Urinary bladder (tissue), 4 donors: ENCODE results near the gene B3GALT5. TPM values are rescaled to one million over a fixed set of nuclear protein-coding genes. Genes with fewer than 3 reads are reported as not detected.

ENCODE experiments used
- DNase-seq: peaks from one replicate; pipeline ENCODE4 v3.0.0-alpha.2; 2015; ENCODE audit errors: extremely low spot score
- H3K27ac ChIP-seq: one replicate; pipeline ENCODE4 v1.5.1; 2013; ENCODE audit warnings: low read depth, mild to moderate bottlenecking, moderate library complexity
- H3K36me3 ChIP-seq: one replicate; pipeline ENCODE4 v1.6.1; 2013; ENCODE audit warnings: mild to moderate bottlenecking, moderate library complexity; ENCODE audit not compliant: insufficient read depth
- H3K4me1 ChIP-seq: one replicate; pipeline ENCODE4 v1.6.1; 2013; ENCODE audit warnings: mild to moderate bottlenecking, moderate library complexity; ENCODE audit not compliant: insufficient read depth
- H3K4me3 ChIP-seq: one replicate; pipeline ENCODE4 v1.5.1; 2013; ENCODE audit warnings: low read depth, low read length
- whole genome bisulfite sequencing: extraction: QIAGEN DNeasy Blood & Tissue Kit; methylation state at CpG from one replicate; pipeline ENCODE4 v1.1.7; 2013; 5-methylcytosine and 5-hydroxymethylcytosine counted together
- polyA plus RNA-seq: library from polyadenylated mRNA; stranded (reverse); fragments of 200-250 nt; gene quantifications from one replicate; pipeline ENCODE4 v1.2.3, GENCODE V29; 2013
- total RNA-seq: library from RNA; depleted of rRNA; stranded (reverse); fragments of >200 nt; gene quantifications from one replicate; pipeline ENCODE4 v1.2.3, GENCODE V29; 2014
- donor health status: healthy with polysubstance abuse.
- donor health status: healthy.

Gene B3GALT5
- total and polyA plus RNA-seq, 2 donors: 0.18 to 2.0 TPM

- H3K4me1 ChIP-seq: no peaks in the 10 kb centered on the region
- no peak overlapping the region for H3K4me3 ChIP-seq
- H3K27ac ChIP-seq: no peak overlapping the region
- DNase-seq: no peak
- no peaks in the 10 kb centered on the region for H3K36me3 ChIP-seq
Observed at GRCh38 chr21:39593522-39593921, 19.2 kb upstream of the B3GALT5 start.

- 70% methylated on average over 3 of the region's 3 CpGs for WGBS
- H3K4me3 ChIP-seq: no peak overlapping the region
- no peaks in the 10 kb centered on the region for H3K36me3 ChIP-seq
- DNase-seq: no peak
- H3K27ac ChIP-seq: no peak overlapping the region
- H3K4me1 ChIP-seq: no peaks in the 10 kb centered on the region
Observed at GRCh38 chr21:39595465-39595864, 17.3 kb upstream of the B3GALT5 start.

- no peak overlapping the region for H3K4me3 ChIP-seq
- DNase-seq: no peak
- 57% methylated on average over 7 of the region's 7 CpGs for WGBS
- no peaks in the 10 kb centered on the region for H3K36me3 ChIP-seq
- no peak overlapping the region for H3K27ac ChIP-seq
- H3K4me1 ChIP-seq: no peaks in the 10 kb centered on the region
Observed at GRCh38 chr21:39597595-39597994, 15.1 kb upstream of the B3GALT5 start.

- H3K36me3 ChIP-seq: no peaks in the 10 kb centered on the region
- H3K27ac ChIP-seq: no peak overlapping the region
- no peaks in the 10 kb centered on the region for H3K4me1 ChIP-seq
- no peak for DNase-seq
- 90% methylated on average over 5 of the region's 5 CpGs for WGBS
- H3K4me3 ChIP-seq: no peak overlapping the region
Observed at GRCh38 chr21:39599191-39599970, 13.4 kb upstream of the B3GALT5 start.

DNA sequence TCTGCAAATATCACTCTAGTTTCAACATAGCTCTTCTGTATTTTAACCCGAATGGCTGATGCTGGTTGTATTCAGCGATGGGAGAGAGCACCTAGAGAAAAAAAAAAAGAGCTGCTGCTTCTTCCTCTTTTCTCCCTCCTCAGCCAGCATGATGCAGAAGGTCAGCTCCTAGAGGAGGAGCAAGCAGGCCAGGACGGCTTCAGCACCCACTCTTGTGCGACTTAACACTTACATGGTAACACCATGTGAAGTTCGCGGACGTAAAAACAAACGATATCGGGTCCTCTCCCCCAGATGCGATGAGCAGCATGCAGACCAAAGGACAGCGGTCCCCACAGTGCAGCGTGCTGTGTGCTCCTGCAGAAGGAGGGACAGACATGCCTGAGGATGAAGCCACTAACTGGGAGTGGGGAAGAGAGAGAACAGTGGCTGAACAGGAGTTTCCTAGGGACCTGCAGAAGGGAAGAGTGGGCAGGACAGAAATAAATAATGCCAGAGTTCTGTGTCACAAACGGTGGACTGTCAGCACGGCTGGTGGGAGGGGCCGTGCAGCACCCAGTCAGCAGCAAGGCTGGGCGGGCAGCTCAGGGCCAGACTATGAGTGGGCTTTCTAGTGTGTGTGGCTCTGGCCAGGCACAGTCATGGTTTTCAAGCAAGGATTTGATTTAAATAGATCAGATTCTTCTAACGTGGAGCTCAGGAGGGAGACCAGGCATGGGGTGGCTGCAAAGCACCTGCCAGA lies 11.4 kb upstream of the B3GALT5 start:
- H3K27ac ChIP-seq: no peak overlapping the region
- no peak for DNase-seq
- WGBS: 44% methylated on average over 17 of the region's 17 CpGs
- no peaks in the 10 kb centered on the region for H3K36me3 ChIP-seq
- no peak overlapping the region for H3K4me3 ChIP-seq
- no peaks in the 10 kb centered on the region for H3K4me1 ChIP-seq

DNA sequence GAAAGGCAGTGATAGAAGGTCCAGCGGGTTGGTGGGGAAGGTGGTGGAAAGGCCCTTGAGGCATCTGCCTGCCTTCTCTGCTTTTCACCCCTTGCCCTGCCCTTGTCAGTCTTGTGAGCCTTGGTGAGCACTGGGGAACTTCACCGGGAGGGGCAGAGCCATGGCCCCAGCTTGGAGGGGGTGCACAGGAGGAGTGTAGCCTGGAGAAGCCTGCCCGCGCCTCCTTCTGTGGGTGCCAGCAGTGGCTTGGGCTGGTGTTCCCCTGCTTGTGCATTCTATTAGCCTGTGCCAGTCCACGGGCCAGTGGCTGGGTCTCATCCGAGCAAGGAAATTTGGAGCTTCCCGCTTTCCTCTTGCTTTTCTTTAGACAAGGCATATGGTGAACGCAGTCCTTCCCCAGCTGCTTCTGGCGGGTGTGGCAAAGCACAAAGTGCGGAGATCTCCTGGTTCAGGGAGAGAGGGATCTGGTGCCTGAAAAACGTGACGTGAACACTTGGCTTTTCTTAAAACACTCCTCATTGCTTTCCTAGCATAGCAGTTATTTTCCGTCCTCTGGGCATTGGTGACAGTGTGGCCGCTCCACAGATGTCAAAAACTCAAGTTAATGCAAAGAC lies 10.6 kb upstream of the B3GALT5 start:
- DNase-seq: no peak
- Histone ChIP-seq H3K4me1 (no peaks in the 10 kb centered on the region), H3K36me3 (no peaks in the 10 kb centered on the region), H3K4me3 (no peak overlapping the region), H3K27ac (no peak overlapping the region)
- WGBS: 90% methylated on average over 14 of the region's 14 CpGs

DNA sequence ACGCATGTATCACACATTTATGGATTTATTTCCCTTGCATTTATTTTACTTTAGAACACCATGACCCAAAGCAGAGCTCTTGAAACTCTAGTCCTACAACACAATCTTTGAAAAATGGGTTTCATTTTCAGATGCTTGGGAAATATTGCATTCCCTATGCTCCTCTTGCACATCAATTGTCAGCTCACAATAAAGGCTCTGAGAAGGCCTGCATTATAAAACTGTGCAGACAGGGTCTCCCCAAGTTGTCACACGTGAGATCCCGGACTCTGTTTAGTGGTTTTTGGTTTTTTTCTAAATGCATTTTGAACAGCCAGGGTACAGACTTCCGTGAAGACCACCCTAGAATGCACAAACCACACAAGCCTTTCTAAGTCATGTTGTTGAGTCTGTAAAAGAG lies 9.9 kb upstream of the B3GALT5 start:
- DNase-seq: no peak
- Histone ChIP-seq H3K27ac (no peak overlapping the region), H3K4me3 (no peak overlapping the region), H3K36me3 (no peaks in the 10 kb centered on the region), H3K4me1 (no peaks in the 10 kb centered on the region)
- WGBS: 91% methylated on average over 4 of the region's 4 CpGs

DNA sequence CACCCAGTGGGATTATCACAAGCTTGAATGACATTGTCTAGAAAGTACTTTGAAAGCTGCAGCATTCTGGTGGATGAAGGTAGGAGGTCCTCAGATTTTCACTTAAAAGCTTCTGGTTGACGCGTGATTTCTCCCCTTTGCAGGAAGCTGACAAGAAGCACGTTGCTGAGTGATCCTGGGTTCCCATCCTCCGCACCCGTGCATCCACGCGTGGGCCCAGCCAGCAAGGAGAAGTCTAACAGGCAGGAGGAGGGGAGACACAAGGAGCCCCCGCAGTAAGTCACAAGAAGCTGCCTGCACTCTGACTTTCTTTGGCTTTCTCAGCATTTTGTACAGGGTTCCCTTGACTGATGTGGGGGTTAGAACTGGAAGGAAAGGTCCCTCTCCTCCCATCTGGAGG lies 7.8 kb upstream of the B3GALT5 start:
- Histone ChIP-seq H3K27ac (no peak overlapping the region), H3K4me1 (no peaks in the 10 kb centered on the region), H3K36me3 (no peaks in the 10 kb centered on the region), H3K4me3 (no peak overlapping the region)
- no peak for DNase-seq
- WGBS: 88% methylated on average over 8 of the region's 8 CpGs

GRCh38 chr21:39610703-39611102 lies 2.0 kb upstream of the B3GALT5 start:
- WGBS: 78% methylated on average over 3 of the region's 3 CpGs
- no peak for DNase-seq
- Histone ChIP-seq H3K36me3 (no peaks in the 10 kb centered on the region), H3K4me3 (no peak overlapping the region), H3K27ac (no peak overlapping the region), H3K4me1 (no peaks in the 10 kb centered on the region)

DNA sequence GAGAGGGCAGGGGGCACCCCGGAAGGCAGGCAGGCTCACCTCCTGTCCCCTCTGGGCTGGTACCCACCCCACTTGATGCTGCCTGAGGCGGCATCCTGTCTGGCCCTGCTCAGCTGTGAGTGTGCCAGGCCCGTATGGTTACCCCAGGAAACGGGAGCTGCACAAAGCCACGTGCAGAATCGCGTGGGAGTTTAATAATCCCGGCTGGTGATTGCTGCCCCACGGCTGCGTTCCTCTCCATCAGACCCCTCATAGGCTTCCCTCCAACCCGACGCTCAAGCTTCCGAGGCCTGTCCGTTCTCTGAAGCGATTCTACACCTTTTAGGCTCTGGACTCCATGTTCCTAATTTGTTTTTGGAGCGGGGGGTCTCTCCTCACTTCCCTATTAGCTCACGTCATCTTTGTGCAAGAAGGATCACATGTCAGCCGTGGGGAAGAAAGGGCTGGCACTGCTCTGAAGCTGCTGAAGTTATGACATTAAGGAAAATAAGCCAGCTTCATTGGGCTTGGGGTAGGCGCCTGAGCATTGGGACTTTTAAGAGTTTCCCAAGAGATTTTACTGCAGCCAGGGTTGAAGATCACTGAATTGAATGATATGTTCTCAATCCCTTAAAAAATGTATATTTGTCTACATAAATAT lies 1.1 kb upstream of the B3GALT5 start:
- no peak for DNase-seq
- no peaks in the 10 kb centered on the region for H3K36me3 ChIP-seq
- WGBS: 46% methylated on average over 19 of the region's 19 CpGs
- H3K4me1 ChIP-seq: no peaks in the 10 kb centered on the region
- no peak overlapping the region for H3K4me3 ChIP-seq
- H3K27ac ChIP-seq: no peak overlapping the region

DNA sequence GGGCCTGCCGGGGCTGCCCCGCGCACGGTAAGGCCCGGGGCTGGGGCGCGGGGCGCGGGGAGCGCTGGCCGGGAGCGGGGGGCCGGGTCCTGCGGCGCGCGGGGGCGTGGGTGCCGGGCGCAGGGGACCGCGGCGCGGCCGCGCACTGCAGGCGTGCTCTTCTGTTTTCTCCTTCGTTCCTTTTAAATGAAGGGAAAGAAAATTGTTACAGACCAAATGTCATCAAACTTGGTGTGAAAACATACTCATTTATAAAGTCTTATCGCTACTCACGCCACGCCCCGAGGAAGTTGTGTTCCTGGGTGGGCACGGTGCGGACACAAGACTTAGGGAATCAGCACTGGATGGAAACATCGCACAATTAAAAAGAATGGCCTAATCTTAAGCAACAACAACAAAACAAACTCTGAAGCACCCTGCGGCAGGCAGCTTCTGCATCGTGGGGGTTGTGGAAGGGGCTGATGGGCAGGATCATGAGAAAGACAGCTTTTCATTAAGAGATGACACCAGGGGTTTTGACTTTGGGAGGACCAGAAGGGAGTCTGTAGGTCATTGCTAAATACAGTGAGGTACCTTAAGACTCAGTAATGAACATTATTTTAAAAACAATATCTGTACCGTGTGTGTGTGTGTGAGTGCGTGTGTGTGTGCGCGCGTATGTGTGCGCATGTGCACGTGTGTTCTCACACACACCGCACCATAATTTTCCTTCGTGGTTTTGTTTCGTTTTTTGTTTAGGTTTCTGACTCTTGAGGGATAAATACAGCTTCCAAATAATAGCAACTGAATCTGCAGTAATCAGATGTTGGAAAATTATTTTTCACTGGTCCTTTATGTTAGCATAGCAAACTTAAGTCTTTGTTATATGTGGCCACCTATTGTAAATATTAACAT lies 548 bp downstream of the B3GALT5 start:
- Histone ChIP-seq H3K4me3 (peak overlapping the region; percentile 47), H3K27ac (no peak overlapping the region), H3K4me1 (no peaks in the 10 kb centered on the region), H3K36me3 (no peaks in the 10 kb centered on the region)
- WGBS: 9% methylated on average over 47 of the region's 47 CpGs
- DNase-seq: no peak

DNA sequence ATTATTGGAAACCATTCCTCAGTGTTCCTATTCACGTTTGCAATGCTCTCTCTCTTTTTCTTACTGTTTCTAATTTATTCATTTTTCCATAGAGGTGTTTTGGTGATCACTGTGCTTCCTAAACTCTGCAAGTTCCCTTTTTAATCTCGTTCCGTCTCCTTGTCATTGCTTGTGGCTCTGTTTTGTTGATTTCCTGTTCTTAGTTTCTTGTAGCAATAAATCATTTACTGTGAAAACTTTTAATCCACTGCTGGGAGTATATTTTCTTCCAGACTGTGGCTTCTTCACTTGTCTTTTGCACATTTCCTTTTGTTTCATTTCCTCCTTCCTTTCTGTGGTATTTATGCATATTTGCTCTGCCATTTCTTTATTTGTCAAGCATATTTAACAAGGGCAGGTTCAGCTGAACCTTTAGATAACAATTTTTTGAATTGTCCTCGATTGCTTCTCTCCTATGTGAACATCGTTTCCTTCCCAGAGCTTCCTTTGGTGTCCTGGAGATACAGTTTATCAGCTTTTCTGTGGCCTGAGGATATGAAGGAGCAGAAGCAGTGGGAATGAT lies 3.6 kb downstream of the B3GALT5 start:
- Histone ChIP-seq H3K4me3 (no peak overlapping the region), H3K36me3 (no peaks in the 10 kb centered on the region), H3K27ac (no peak overlapping the region), H3K4me1 (no peaks in the 10 kb centered on the region)
- WGBS: 56% methylated on average over 5 of the region's 5 CpGs
- no peak for DNase-seq

GRCh38 chr21:39620856-39621255 lies 8.1 kb downstream of the B3GALT5 start:
- H3K4me1 ChIP-seq: no peaks in the 10 kb centered on the region
- H3K4me3 ChIP-seq: no peak overlapping the region
- no peak for DNase-seq
- no peak overlapping the region for H3K27ac ChIP-seq
- H3K36me3 ChIP-seq: no peaks in the 10 kb centered on the region
